Adrenal gland (tissue), 5 donors: Measurements from ENCODE around the gene SREK1.

Experiments used
- POLR2A ChIP-seq, 2 donors: fragments of 450-650 bp; IDR thresholded peaks; one replicate each; pipeline ENCODE4 v1.6.1; 2017; ENCODE audit warnings: antibody characterized with exemption in 2 of 2, mild to moderate bottlenecking in 2 of 2, moderate library complexity in 1 of 2
- TF ChIP-seq, protein P1 (sequence below), 6 experiments: fragments of 450-650 bp in 4 of 6; fragments of 200-600 bp in 2 of 6; sonication (generic) in 1 of 6; IDR thresholded peaks; 1 replicate in 5 of 6; 2 replicates in 1 of 6; pipeline versions ENCODE4 v1.5.1 to v1.8.0; 2016 to 2021; ENCODE audit warnings: antibody characterized with exemption in 6 of 6, mild to moderate bottlenecking in 2 of 6, moderate library complexity in 1 of 6
- donor health status: DM: no; HTN: no; CAD: no.

DNA sequence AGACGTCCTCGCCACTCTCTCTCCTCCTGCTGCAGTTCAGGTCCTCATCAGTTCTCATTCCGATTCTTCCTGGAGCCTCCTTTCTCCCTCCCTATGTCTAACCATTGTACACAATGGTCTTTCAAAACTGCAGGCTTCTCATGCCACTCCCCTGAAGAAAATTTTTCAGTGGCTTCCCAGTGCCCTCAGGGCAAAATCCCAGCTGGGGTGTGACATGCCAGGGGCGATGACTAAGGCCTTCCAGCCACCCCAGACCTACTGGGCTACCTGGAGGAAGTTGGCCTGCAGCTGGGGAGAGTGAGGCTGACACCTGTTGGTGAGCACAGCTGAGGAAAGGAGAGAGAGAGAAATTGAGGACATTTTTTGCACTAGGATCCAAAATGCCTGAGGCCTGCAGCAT, 65.2 kb downstream of the SREK1 start:
- TF ChIP-seq, protein P1, sequence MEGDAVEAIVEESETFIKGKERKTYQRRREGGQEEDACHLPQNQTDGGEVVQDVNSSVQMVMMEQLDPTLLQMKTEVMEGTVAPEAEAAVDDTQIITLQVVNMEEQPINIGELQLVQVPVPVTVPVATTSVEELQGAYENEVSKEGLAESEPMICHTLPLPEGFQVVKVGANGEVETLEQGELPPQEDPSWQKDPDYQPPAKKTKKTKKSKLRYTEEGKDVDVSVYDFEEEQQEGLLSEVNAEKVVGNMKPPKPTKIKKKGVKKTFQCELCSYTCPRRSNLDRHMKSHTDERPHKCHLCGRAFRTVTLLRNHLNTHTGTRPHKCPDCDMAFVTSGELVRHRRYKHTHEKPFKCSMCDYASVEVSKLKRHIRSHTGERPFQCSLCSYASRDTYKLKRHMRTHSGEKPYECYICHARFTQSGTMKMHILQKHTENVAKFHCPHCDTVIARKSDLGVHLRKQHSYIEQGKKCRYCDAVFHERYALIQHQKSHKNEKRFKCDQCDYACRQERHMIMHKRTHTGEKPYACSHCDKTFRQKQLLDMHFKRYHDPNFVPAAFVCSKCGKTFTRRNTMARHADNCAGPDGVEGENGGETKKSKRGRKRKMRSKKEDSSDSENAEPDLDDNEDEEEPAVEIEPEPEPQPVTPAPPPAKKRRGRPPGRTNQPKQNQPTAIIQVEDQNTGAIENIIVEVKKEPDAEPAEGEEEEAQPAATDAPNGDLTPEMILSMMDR (IDR thresholded peaks at IDR 0.05) = no peak
- no peak for TF ChIP-seq POLR2A (IDR thresholded peaks at IDR 0.05)
